CMK (cell line): Measurements from ENCODE around the gene RHBDD3.

Experiments
- DNase-seq: peaks from one replicate; pipeline ENCODE4 v3.0.0-alpha.2; 2010; ENCODE audit warnings: low read depth

Gene RHBDD3

GRCh38 chr22:29269731-29270474 is 2.1 kb upstream of the RHBDD3 start:
- DNase-seq: no peak

GRCh38 chr22:29269230-29269604 is 1.4 kb upstream of the RHBDD3 start:
- DNase-seq: no peak

- peak; percentile 49 for DNase-seq
These were observed 889 bp upstream of the RHBDD3 start for GRCh38 chr22:29268511-29269229.

GRCh38 chr22:29267462-29267857 is 321 bp downstream of the RHBDD3 start:
- DNase-seq: no peak

GRCh38 chr22:29266564-29267461 is 968 bp downstream of the RHBDD3 start:
- DNase-seq: no peak

- DNase-seq: no peak
These were observed 1.9 kb downstream of the RHBDD3 start for GRCh38 chr22:29265929-29266328.

- DNase-seq: no peak
These were observed 2.5 kb downstream of the RHBDD3 start for GRCh38 chr22:29265305-29265704.

GRCh38 chr22:29263791-29264276 is 3.9 kb downstream of the RHBDD3 start:
- DNase-seq: no peak

GRCh38 chr22:29260601-29261315 is 7.0 kb downstream of the RHBDD3 start:
- no peak for DNase-seq

GRCh38 chr22:29260031-29260560 is 7.7 kb downstream of the RHBDD3 start:
- no peak for DNase-seq

GRCh38 chr22:29259253-29259899 is 8.4 kb downstream of the RHBDD3 start:
- no peak for DNase-seq

GRCh38 chr22:29258407-29259252 is 9.2 kb downstream of the RHBDD3 start:
- no peak for DNase-seq

- DNase-seq: no peak
These were observed 10.0 kb downstream of the RHBDD3 start for GRCh38 chr22:29257751-29258181.

- no peak for DNase-seq
These were observed 11.0 kb downstream of the RHBDD3 start for GRCh38 chr22:29256606-29257325.

GRCh38 chr22:29255064-29255621 is 12.6 kb downstream of the RHBDD3 start:
- no peak for DNase-seq

- no peak for DNase-seq
These were observed 13.5 kb downstream of the RHBDD3 start for GRCh38 chr22:29254286-29254660.

- no peak for DNase-seq
These were observed 14.1 kb downstream of the RHBDD3 start for GRCh38 chr22:29253561-29254285.
